Smooth muscle cell (in vitro differentiated cells): ENCODE results near the gene UTP4. TPM values are rescaled to one million over a fixed set of nuclear protein-coding genes. Genes with fewer than 3 reads are reported as not detected.
"Not testable (repeated sequence)": the region's sequence is repeated elsewhere in the genome, so short reads cannot be mapped to it uniquely, and the experiment has no call there.

Experiments
- DNase-seq: peaks from one replicate; lab custom pipeline; 2025; ENCODE audit not compliant: unreplicated experiment; lab: John Stamatoyannopoulos, UW
- H2AFZ ChIP-seq: fragments of 200-600 bp; sonication (generic); 2 replicates; pipeline ENCODE4 v1.6.0; 2016; ENCODE audit warnings: antibody characterized with exemption, low read depth, mild to moderate bottlenecking
- H3F3A ChIP-seq: fragments of 200-600 bp; sonication (generic); 2 replicates; pipeline ENCODE4 v1.6.0; 2017; ENCODE audit warnings: antibody characterized with exemption, low read depth
- H3K27ac ChIP-seq: fragments of 200-600 bp; sonication (generic); 2 replicates; pipeline ENCODE4 v1.5.1; 2016; ENCODE audit warnings: low read depth, mild to moderate bottlenecking
- H3K27me3 ChIP-seq: fragments of 200-600 bp; sonication (generic); 2 replicates; pipeline ENCODE4 v1.6.1; 2016; ENCODE audit warnings: low read depth, mild to moderate bottlenecking
- H3K36me3 ChIP-seq: fragments of 200-600 bp; sonication (generic); 2 replicates; pipeline ENCODE4 v1.5.1; 2016; ENCODE audit warnings: low read depth
- H3K4me1 ChIP-seq: fragments of 200-600 bp; sonication (generic); 2 replicates; pipeline ENCODE4 v1.5.1; 2016; ENCODE audit warnings: low read depth
- H3K4me2 ChIP-seq: fragments of 200-600 bp; sonication (generic); 2 replicates; pipeline ENCODE4 v1.6.0; 2016; ENCODE audit warnings: mild to moderate bottlenecking
- H3K4me3 ChIP-seq: fragments of 200-600 bp; sonication (generic); 2 replicates; pipeline ENCODE4 v1.5.1; 2016; ENCODE audit warnings: mild to moderate bottlenecking
- H3K79me2 ChIP-seq: fragments of 200-600 bp; sonication (generic); 2 replicates; pipeline ENCODE4 v1.6.0; 2016; ENCODE audit warnings: low read depth, mild to moderate bottlenecking
- H3K9ac ChIP-seq: fragments of 200-600 bp; sonication (generic); 2 replicates; pipeline ENCODE4 v1.6.0; 2016; ENCODE audit warnings: low read depth
- H3K9me3 ChIP-seq: fragments of 200-600 bp; sonication (generic); replicated peaks from 2 replicates; pipeline ENCODE4 v1.5.1; 2016; ENCODE audit warnings: low read depth
- H4K20me1 ChIP-seq: fragments of 200-600 bp; sonication (generic); 2 replicates; pipeline ENCODE4 v1.6.0; 2016; ENCODE audit warnings: low read depth
- CTCF ChIP-seq: fragments of 200-600 bp; sonication (generic); IDR thresholded peaks from 2 replicates; pipeline ENCODE4 v1.5.1; 2017; ENCODE audit warnings: borderline replicate concordance, mild to moderate bottlenecking, antibody characterized with exemption; ENCODE audit not compliant: insufficient read depth, poor library complexity, severe bottlenecking
- WGBS: methylation state at CpG from one replicate; pipeline ENCODE4 v1.1.7; 2016; ENCODE audit warnings: low lambda C conversion rate; 5-methylcytosine and 5-hydroxymethylcytosine counted together
- polyA plus RNA-seq: library from polyadenylated mRNA; unstranded; fragments of >200 nt; fragmentation: Nextera tagmentation; extraction: Ambion mirVana; gene quantifications from 2 replicates; pipeline ENCODE4 v1.2.1, GENCODE V29; 2016
- total RNA-seq: library from RNA; depleted of rRNA; stranded (reverse); fragments of >200 nt; gene quantifications from 2 replicates; pipeline ENCODE4 v1.2.3, GENCODE V29; 2014

UTP4 gene
- total and polyA plus RNA-seq, 2 experiments from 2014 or later, result 20.4 to 29.0 TPM

DNA sequence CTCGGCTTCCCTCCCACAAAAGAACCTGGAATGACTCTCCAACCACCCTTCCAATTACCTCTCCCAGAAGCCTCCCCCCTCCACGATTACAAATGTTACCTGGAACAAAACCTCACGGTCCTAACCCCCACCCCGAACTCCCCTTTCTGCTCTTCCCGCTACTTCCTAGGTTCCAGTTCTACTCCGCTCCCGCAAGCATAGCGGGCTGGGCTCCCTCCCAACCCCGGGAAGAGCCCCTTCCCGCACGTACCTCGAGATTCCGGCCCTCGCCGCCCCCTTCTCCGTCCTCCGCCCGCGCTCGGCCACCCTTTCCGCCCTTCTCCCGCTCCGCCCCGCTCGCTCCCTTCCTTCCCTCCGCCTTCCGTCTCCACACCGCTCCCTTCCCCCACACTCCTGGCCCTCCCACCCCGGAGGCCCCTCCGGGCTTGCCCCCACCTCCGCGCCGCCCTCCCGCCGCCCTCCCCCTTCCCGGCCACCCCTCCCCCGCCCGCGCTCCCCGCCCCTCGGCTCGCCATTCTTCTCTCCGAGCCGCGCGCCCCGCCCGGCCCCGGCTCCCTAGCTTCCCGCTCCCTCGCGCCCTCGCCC lies 518 bp upstream of the UTP4 start:
- no peaks in the 10 kb centered on the region for H3F3A ChIP-seq
- H3K4me2 ChIP-seq, result peak overlapping the region; percentile 90
- H2AFZ ChIP-seq, result no peak overlapping the region
- H3K9me3 ChIP-seq, result no peaks in the 10 kb centered on the region
- TF ChIP-seq CTCF, result no peak
- H3K36me3 ChIP-seq, result no peaks in the 10 kb centered on the region
- peaks cover 51% of the 10 kb centered on the region for H4K20me1 ChIP-seq
- H3K9ac ChIP-seq, result peak overlapping the region; percentile 86
- peak overlapping the region; percentile 83 for H3K27ac ChIP-seq
- H3K79me2 ChIP-seq, result peaks cover 93% of the 10 kb centered on the region
- DNase-seq, result peak; percentile 82
- peaks cover 19% of the 10 kb centered on the region for H3K4me1 ChIP-seq
- peak overlapping the region; percentile 96 for H3K4me3 ChIP-seq
- no peaks in the 10 kb centered on the region for H3K27me3 ChIP-seq
- 4% methylated on average over 15 of the region's 53 CpGs for WGBS

GRCh38 chr16:69133373-69133954 lies 1.0 kb downstream of the UTP4 start:
- Histone ChIP-seq H2AFZ (peak overlapping the region; percentile 87), H3K27ac (no peak overlapping the region)

GRCh38 chr16:69138608-69139007 lies 6.2 kb downstream of the UTP4 start:
- DNase-seq, result no peak
- H3K36me3 ChIP-seq, result peaks cover 9% of the 10 kb centered on the region
- H3K4me2 ChIP-seq, result no peak overlapping the region
- no peaks in the 10 kb centered on the region for H3K9me3 ChIP-seq
- no peaks in the 10 kb centered on the region for H3F3A ChIP-seq
- H4K20me1 ChIP-seq, result peaks cover 7% of the 10 kb centered on the region
- peaks cover 4% of the 10 kb centered on the region for H3K4me1 ChIP-seq
- no peak overlapping the region for H3K27ac ChIP-seq
- H3K9ac ChIP-seq, result no peak overlapping the region
- no peak overlapping the region for H2AFZ ChIP-seq
- H3K4me3 ChIP-seq, result no peak overlapping the region
- no peaks in the 10 kb centered on the region for H3K27me3 ChIP-seq
- TF ChIP-seq CTCF, result no peak
- H3K79me2 ChIP-seq, result peaks cover 36% of the 10 kb centered on the region
- WGBS, result 100% methylated on average over 2 of the region's 2 CpGs

More at GRCh38 chr16:69133373-69133954, 1.0 kb downstream of the UTP4 start:
- H3K27me3 ChIP-seq, result no peaks in the 10 kb centered on the region
- TF ChIP-seq CTCF, result no peak
- peaks cover 19% of the 10 kb centered on the region for H3K4me1 ChIP-seq
- H3K4me2 ChIP-seq, result peak overlapping the region; percentile 90
- peaks cover 37% of the 10 kb centered on the region for H4K20me1 ChIP-seq
- no peak for DNase-seq
- H3K79me2 ChIP-seq, result peaks cover 81% of the 10 kb centered on the region
- 45% methylated on average over 5 of the region's 5 CpGs for WGBS
- no peaks in the 10 kb centered on the region for H3K9me3 ChIP-seq
- H3K4me3 ChIP-seq, result peak overlapping the region; percentile 96
- no peaks in the 10 kb centered on the region for H3F3A ChIP-seq
- no peaks in the 10 kb centered on the region for H3K36me3 ChIP-seq
- H3K9ac ChIP-seq, result peak overlapping the region; percentile 86

DNA sequence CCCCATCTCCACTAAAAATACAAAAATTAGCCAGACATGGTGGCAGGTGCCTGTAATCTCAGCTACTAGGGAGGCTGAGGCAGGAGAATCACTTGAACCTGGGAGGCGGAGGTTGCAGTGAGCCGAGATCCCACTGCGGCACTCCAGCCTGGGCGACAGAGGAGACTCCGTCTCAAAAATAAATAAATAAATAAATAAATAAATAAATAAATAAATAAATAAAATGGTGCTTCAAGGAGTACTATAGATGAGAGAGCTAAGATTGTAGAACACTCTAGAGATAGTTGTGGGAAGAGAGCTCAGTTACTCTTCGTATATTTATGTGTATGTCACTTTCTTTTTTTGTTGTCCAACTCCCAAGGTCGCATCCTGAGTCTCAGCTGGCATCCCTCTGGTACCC lies 7.0 kb downstream of the UTP4 start:
- over 99% methylated on average over 7 of the region's 7 CpGs for WGBS
- peaks cover 27% of the 10 kb centered on the region for H3K79me2 ChIP-seq
- not testable (repeated sequence) for H4K20me1 ChIP-seq, H2AFZ ChIP-seq, H3F3A ChIP-seq, H3K4me1 ChIP-seq, DNase-seq, H3K27me3 ChIP-seq, H3K9ac ChIP-seq, H3K9me3 ChIP-seq, H3K4me3 ChIP-seq, H3K27ac ChIP-seq, H3K36me3 ChIP-seq, H3K4me2 ChIP-seq
